Measurements from ENCODE around the gene SPHK1. TPM values are rescaled to one million over a fixed set of nuclear protein-coding genes. Genes with fewer than 3 reads are reported as not detected.
A peak's percentile ranks its signal among the peaks of the same experiment; 100 is the strongest.

SPHK1 gene
- total RNA-seq, 1 donor from 2014 or later: 3.1 TPM

DNA sequence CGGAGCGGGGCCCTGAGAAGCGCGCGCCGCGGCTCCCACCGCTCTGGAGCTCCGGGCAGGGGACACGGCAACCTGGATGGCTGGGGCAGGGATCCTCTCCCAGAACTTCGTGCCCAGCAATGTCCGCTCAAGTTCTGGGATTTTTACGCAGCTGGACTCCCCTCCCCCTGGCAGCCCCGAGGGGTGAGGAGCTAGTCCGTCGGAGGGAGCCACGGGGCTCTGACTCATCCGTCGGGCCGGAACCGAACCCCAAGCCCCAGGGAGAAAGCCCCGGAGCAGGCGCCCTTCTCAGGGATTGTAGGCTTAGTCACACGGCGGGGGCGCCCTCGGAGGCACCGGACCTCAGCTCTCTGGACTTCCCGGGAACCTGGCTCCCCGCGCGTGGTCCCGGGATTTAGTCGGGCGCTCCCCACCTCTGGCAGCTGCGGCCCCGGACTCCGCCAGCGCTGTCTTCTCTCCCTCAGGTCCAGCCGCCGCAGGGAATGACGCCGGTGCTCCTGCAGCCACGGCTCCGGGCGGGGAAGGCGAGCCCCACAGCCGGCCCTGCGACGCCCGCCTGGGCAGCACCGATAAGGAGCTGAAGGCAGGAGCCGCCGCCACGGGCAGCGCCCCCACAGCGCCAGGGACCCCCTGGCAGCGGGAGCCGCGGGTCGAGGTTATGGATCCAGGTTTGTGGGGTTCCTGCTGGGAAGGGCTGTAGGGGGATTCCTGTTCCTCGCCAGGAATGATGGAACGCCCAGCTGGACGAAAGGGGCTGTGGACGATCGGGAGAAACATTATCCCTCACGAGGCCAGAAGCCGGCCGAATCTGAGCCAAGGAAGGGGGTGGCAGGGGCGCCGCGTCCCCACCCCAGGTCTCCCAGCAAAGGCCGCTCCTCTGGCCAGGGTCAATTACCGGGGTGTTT is 830 bp downstream of the SPHK1 start:
- no peak for DNase-seq (ENCODE audit: low spot score)

DNA sequence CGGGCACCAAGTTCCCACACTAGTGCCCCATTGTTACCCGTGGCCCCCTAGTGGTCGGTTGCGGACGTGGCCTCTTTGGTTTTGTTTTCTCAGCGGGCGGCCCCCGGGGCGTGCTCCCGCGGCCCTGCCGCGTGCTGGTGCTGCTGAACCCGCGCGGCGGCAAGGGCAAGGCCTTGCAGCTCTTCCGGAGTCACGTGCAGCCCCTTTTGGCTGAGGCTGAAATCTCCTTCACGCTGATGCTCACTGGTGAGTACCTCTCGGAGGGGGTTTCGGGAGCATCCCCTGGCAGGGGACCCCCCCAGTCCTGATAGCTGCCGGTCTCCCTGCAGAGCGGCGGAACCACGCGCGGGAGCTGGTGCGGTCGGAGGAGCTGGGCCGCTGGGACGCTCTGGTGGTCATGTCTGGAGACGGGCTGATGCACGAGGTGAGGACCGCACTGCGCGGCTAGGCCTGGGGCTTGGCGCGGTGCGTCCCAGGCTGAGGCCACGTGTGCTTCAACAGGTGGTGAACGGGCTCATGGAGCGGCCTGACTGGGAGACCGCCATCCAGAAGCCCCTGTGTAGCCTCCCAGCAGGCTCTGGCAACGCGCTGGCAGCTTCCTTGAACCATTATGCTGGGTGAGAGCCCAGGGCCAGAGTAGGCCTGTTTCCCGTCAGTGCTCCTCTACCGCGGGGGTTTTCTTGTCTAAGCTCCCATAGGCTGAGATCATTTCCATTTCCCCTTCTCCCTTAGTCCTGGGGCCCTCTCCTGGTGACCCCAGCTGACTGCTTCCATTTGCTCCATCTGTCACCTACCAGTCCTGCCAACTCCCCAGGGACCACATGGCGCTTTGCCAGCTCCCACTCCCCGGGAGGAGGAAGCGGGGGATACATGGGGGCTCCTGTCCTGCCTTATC is 1.7 kb downstream of the SPHK1 start:
- DNase-seq (ENCODE audit: low spot score): peak; percentile 82

DNA sequence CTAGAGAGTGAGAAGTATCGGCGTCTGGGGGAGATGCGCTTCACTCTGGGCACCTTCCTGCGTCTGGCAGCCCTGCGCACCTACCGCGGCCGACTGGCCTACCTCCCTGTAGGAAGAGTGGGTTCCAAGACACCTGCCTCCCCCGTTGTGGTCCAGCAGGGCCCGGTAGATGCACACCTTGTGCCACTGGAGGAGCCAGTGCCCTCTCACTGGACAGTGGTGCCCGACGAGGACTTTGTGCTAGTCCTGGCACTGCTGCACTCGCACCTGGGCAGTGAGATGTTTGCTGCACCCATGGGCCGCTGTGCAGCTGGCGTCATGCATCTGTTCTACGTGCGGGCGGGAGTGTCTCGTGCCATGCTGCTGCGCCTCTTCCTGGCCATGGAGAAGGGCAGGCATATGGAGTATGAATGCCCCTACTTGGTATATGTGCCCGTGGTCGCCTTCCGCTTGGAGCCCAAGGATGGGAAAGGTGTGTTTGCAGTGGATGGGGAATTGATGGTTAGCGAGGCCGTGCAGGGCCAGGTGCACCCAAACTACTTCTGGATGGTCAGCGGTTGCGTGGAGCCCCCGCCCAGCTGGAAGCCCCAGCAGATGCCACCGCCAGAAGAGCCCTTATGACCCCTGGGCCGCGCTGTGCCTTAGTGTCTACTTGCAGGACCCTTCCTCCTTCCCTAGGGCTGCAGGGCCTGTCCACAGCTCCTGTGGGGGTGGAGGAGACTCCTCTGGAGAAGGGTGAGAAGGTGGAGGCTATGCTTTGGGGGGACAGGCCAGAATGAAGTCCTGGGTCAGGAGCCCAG is 2.8 kb downstream of the SPHK1 start:
- no peak for DNase-seq (ENCODE audit: low spot score)

DNA sequence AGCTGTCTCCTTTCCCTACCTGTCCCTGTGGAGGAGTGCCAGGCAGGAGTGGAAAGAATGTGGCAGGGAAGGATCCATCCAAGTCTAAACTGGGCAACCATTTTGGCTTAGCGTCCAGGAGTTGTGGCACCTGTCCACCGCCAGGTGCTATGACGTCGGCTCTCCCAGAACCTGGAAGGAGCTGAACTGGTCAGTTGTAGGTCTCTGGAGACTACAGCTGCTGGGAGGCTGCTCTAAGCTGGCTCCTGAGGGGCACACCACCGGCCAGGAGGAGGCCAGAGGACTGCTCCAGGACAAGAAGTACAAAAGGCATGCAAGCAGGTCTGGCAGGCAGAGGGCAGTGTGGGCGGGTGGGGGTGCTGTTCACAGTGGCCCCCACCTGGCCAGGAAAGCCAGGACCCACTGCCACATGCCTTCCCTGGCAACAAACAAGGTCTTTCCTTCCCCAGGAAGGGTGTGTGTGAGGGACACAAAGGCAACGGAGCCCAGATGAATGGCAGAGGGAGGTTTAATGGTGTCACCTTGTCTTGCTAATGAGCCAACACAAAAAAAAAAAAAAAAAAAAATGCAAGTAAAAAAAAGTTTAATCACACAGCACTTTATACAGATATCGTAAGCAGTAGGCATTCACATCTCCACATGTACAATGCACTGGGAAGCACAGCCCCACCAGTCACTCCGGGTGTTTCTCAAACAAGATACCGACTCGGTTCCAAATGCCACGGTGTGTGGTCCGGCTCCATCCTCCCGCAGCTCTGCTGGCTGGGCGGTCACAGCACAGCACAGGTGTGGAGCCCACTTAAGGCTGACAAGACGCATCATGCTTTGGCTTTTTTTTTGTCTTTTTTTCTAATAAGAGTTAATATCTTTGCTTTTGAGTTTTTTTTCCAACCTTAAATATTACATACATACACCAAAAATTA is 4.8 kb downstream of the SPHK1 start:
- no peak for DNase-seq (ENCODE audit: low spot score)

DNA sequence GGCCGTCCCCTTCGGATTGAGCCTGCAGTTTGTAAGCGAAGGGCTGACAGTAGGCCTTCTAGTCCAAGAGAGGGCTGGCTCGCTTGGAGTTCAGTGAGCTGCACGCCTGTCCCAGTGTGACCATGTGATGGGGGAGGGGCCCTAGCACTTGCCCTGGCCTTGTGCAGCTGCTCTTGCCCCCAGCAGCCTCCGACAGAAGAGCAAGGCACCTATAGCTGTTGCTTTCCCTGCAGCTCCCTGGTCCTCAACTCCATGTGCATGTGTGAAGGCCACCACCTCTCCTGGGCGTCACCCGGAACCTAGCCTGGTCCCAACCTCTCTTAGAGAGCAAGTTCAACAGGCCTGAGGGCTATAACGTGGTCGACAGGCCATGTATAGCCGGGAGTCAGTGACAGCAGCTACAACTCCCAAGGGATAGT is 5.6 kb downstream of the SPHK1 start:
- no peak for DNase-seq (ENCODE audit: low spot score)

DNA sequence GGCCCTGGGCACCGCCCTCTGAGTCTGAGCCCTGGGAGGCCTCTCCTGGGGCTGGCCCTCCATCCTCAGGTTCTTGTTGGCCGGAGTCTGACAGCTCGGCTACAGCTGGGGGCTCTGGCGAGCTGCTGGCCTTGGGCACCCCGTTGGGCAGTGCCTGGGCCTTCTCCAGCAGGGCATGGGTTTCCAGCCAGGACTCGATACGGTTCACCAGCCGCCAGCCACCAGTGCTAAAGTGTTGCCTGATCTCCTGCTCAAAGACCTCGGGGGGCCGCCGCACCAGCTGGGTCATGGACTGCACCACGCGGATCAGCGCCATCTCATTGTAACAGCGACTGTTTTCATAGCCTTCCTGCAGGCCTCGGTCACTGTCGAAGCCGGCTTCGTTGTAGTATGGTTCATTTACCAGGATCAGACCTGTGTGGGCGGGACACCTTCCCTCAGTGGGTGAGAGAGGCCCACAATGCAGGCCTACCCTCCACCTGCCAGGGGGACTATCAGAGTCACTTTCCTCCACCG is 6.8 kb downstream of the SPHK1 start:
- no peak for DNase-seq (ENCODE audit: low spot score)

DNA sequence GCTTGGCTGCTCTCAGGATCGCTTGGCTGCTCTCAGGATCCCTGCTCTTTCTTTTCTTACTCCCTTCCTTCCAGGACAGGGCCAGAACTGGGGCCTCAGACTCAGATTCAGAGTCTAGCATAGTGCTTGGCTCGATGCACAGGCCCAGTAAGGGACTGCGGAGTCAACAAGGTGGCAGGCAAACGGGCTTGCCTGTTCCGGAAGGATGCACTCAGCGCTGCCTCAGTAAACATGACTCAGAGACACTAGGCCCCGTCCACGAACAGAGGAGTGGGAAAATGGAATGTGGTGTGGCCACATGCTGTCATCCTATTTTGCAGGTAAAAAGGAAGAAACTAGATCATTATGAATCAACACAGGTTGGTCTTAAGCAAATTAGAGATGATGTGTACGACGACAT is 9.8 kb downstream of the SPHK1 start:
- no peak for DNase-seq (ENCODE audit: low spot score)

DNA sequence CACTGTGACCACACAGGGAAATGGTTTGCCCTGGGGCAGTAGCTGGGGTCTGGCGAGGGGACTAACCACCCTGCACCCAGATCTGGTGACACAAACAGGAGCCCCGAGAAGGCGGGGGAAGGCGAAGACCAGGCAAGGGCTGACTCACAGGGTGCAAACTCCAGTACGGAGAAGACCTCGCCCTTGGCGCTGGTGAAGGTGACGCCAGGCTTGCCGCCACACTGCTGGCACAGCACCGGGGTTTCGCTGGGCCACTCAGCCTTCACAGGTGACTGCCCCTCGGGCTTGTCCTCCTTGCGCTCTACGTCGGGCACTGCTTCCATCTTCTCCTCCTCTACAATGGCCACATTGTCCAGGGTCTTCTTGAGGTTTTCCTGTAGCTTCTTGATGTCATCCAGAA is 11.6 kb downstream of the SPHK1 start:
- no peak for DNase-seq (ENCODE audit: low spot score)

DNA sequence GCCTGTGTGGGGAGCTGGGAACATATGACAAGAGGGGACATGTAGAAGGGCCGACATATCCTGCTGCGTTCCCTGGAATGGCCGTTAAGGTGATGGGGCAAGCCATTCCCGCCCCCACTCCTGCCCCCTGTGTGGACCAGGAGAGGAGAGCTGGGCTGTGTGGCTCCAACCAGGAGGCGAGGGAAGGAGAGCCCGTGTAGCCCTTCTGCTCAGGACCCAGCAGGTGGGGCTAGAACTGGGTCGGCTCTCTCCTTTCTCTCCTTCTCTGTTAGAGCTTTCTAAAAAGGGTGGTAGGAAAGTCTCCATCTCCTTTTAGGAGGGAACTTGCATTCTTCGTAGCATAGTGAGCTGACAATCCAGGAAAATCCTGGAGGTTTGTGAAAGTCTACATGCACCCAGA is 12.8 kb downstream of the SPHK1 start:
- no peak for DNase-seq (ENCODE audit: low spot score)

DNA sequence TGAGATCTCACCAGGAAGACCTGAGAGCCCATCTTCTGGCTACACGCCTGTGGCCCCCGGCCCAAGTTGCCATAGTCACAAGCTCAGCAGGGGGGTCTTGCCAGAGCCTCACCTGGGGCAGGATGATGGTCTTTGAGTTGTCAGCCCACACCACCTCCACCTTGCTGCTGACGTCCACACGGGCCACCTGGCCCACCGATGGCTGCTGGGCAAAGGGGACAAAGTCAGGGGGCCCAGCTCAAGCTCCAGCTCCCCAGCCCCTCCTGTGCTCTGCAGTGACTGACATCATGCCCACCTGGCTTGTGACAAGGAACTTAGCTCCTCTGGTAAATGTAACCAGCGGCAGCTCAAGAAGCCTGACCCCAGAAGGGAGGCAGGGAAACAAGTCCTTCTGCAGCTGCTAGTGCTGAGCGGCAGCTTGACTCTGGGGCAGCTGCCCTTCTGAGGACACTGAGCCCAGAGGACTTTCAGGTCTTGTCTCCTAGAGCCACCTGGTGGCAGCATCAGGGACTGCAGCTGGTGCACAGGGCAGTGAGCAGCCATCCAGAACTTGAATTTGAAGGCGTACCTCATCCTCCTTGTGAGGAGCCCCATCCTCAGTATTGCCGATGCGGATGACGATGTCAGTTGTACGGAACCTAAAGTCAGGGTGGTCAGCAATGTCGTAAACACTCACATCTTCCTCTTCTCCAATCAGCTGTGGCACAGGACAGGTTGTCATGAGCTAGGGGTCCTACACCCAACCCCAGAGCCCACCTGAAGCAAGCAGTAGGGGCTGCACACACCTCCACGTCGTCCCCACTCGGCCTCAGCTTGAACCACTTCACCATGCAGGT is 13.5 kb downstream of the SPHK1 start:
- peak; percentile 90 for DNase-seq (ENCODE audit: low spot score)

DNA sequence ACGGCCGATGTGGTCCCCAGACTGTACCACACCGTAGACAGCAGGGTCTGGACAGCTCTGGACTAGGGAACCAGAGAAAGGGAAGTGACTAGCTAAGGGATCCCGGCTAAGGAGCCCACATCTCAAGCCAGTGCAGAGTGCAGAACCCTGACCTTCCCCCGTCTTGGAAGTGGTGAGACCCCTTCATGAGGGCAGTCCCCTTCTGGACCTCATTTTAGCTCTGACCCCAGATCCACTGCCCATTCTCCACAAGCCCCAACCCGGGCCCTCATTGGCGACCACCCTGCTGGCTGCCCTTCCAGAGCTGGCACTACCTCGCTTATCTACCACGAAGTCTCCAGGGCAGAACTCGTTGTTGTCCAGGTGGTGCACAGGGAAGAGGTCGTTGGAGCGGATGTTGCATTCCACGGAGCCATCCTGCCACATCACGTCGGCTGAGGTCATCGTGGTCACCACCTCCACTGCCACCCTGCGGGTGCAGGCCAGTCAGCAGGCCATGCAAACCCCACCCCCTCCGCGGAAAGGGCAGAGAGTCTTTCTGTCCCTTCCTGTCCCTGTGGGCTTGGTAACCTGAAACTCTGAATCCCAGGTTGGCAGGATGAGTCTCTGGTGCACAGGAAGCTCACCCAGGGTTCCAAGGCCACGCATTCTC is 14.2 kb downstream of the SPHK1 start:
- DNase-seq (ENCODE audit: low spot score): no peak

DNA sequence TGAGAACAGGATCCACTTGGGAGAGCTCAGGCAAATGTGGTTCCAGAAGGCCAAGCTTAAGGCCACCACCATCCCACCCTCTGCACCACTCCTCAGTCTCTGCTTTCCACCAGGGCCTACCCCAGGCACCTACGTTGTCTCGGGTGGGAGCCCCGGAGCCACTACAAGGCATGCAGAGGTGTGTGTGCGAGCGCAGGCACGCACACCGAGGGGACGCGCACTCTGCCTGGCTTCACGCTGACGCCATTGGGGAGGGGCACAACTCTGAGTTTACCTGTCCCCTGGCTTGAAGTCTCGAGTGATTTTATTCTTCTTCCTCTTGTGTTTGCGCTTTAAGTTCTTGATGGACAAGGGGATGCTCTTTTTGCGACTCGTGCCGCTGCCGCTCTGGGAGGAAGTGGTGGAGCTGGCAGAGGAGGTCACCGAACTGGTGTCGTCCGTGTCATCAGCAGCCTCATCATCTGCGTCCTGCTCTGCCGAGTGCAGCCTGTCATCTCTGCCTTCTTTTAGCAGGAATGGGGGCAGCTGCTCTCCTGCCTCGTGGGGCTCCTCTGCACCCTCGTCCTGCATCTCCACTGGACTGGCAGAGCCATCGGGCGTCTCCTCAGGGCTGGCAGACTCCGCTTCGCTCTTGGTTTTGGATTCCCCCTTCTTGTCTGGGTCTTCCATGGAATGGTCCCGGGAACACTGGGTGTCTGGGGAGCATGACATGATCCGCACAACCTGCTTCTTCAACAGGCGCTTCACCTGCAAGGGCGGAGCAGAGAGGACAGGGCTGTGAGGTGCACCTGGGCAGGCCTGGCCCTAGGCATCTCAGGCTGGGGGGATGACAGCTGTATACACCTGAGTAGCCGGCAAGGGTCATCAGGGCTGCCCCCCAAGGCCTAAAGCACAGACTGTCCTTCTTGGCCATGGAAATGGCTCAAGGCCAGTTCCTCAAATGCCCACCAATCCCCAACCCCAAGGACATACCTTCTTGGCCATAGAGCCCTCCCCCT is 15.1 kb downstream of the SPHK1 start:
- no peak for DNase-seq (ENCODE audit: low spot score)

DNA sequence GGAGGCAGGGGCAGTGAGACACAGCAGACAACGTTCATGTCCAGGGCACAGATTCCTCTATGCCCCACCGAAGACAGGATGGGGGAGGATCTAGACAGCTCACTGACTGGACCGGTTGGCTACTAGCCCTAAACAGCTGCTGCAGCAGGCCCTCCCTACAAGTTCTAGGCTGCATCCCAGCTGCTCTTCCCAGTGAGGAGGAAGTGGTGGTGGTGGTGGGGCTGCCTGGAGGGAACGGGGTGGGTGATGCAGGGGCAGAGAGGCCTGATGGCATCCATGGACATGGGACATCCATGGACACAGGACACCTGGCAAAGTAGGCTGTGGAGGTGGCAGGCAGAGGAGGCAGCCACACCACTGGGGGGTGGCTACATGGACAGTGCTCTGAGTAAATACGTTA is 18.3 kb downstream of the SPHK1 start:
- DNase-seq (ENCODE audit: low spot score): no peak

DNA sequence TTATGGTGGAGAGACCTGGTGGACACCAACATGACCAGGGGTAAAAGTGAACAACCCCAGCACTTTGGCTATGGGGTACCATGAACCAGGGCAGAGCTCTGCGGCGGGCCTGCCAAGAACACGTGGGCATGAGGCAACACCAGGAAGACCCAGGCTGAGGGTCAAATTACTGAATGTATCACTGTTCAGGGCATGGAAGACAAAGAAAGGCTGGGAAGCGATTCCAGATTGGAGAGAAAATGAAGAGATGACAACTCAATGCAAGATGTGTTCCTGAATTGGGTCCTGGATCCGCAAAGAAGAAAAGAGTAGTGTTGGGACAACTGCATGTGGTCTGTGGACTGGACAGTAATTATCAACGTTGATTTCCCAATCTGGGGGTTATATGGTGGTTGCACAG is 19.8 kb downstream of the SPHK1 start:
- no peak for DNase-seq (ENCODE audit: low spot score)

DNA sequence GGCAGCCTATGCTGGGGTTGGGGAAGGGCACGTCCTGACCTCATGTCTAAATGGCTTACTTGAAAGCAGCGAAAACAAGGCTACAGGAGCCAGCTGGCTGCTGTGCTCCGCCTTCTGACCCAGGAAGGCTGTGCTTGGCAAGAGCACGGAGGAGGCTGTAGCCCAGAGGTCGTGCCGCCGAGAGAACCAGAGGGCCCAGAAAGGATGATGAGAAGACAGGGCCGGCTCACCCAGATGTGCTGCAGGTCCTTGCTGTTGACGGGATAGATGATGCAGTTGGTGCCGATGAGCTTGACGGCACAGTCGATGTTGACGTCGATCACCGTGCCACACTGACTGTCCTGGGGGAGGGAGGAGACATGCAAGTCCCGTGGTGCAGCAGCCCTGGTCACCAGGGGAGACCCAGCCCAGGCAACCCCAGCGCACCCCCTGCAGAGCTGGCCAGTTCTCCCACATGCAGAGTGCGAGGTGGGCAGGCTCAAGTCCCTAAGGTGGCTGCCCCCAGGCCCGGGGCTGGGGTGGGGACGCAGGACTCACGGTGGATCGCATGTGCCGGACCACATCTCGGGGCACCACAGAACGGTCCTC is 20.7 kb downstream of the SPHK1 start:
- no peak for DNase-seq (ENCODE audit: low spot score)

DNA sequence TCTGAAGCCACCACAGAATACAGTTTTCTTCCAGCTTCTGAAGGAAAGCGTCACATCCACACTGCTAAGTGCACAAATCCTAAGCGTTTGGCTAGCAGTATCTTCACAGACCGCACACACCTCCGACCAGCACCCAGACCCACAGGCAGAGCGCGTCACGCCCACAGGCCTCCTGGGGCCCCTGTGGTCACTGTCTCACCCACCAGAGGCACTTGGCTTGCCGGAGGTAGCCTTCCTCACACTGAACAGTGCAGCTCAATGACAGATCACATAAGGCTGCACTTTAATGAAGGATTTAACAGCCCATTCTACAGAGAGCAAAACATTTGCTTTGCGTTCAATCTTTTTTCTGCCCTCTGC is 21.2 kb downstream of the SPHK1 start:
- DNase-seq (ENCODE audit: low spot score): no peak

DNA sequence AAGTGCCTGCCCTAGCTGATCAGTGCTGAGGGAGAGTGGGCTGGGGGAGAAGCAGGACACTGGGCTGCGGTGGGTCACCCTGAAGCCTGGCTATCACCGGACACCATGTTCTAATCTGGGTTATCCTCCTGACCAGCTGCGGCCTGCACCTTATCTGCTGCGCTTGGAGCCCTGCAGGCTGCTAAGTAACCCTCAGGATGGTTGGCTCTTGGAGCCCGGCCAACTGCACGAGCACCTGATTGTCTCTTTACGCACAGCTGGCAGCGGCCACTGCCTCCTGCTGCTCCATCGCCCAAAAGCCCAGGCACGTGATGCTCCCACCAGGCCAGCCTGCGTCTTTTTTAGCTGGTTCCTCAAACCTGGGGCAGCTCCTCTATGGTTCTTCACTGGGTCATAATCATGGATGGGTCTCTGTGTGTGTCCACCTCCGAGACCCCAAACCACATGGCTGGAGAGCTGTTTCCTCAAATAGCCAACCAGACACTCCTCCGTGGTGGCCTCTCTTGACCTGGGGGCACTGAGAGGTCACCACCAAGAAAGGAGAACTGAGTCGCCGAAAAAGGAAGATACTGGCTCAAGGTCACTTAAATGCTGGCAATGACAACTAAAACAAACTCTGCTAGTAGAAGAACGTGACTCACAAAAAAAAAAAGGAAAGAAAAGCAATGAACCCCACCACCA is 21.7 kb downstream of the SPHK1 start:
- DNase-seq (ENCODE audit: low spot score): no peak

All from ureter (tissue), 1 donor.